ENCODE data around the gene DAPK3. TPM values are rescaled to one million over a fixed set of nuclear protein-coding genes. Genes with fewer than 3 reads are reported as not detected.
A peak's percentile ranks its signal among the peaks of the same experiment; 100 is the strongest.

The DAPK3 gene
- polyA plus RNA-seq, 1 donor from 2014 or later, result 100 TPM

DNA sequence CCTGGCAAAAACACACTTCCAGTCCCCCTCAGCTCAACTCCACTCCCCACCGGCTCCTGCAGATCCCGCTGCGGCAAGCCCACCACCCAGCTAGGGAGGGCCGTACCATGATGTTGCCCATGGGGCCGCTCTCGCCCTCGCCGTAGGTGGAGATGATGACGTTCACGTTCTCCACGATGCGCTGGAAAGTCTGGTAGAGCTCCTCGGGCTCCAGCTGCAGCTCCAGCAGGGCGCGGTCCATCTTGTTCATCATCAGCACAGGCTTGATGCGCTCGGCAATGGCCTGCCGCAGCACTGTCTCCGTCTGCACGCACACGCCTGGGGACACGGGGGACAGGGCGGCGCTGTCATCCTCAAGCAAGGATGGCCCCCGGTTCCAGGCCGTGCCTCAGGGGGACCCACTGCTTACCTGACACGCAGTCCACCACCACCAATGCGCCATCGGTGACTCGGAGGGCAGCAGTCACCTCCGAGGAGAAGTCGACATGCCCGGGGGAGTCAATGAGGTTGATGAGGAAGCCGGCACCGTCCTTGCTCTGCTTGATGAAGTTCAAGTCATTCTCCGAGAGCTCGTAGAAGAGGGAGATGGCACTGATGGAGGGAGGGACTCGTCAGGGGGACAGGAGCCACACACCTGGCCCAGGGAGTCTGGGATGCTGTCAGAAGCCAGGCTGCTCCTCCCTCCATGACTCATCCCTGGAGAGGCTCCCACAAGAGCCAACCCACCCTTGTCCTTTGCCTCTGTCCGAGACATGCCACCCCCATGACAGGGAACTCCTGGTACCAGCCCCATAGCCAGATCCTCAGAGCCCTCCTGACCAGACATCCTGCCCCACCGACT, 12.0 kb upstream of the DAPK3 start:
- no peak for TF ChIP-seq EZH2 (IDR thresholded peaks at IDR 0.05; ENCODE audit: borderline replicate concordance, insufficient read depth, low read length, poor library complexity, severe bottlenecking)
- TF ChIP-seq REST (IDR thresholded peaks at IDR 0.05; ENCODE audit: borderline replicate concordance), result no peak
- no peak for TF ChIP-seq POLR2AphosphoS5 (IDR thresholded peaks at IDR 0.05)
- no peak for TF ChIP-seq TAF1 (IDR thresholded peaks at IDR 0.05; ENCODE audit: low read depth)
- no peak for TF ChIP-seq SMC3 (conservative IDR thresholded peaks at IDR 0.05; ENCODE audit: poor library complexity)
- TF ChIP-seq, protein P1, sequence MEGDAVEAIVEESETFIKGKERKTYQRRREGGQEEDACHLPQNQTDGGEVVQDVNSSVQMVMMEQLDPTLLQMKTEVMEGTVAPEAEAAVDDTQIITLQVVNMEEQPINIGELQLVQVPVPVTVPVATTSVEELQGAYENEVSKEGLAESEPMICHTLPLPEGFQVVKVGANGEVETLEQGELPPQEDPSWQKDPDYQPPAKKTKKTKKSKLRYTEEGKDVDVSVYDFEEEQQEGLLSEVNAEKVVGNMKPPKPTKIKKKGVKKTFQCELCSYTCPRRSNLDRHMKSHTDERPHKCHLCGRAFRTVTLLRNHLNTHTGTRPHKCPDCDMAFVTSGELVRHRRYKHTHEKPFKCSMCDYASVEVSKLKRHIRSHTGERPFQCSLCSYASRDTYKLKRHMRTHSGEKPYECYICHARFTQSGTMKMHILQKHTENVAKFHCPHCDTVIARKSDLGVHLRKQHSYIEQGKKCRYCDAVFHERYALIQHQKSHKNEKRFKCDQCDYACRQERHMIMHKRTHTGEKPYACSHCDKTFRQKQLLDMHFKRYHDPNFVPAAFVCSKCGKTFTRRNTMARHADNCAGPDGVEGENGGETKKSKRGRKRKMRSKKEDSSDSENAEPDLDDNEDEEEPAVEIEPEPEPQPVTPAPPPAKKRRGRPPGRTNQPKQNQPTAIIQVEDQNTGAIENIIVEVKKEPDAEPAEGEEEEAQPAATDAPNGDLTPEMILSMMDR (IDR thresholded peaks at IDR 0.05; ENCODE audit: poor library complexity, severe bottlenecking), result no peak
- no peak for TF ChIP-seq RAD21 (conservative IDR thresholded peaks at IDR 0.05)
- TF ChIP-seq EP300 (conservative IDR thresholded peaks at IDR 0.05; ENCODE audit: poor library complexity, severe bottlenecking), result no peak
- TF ChIP-seq MXI1 (conservative IDR thresholded peaks at IDR 0.05; ENCODE audit: poor library complexity, severe bottlenecking), result no peak
- peaks cover 3% of the 10 kb centered on the region for H3F3A ChIP-seq (ENCODE audit: insufficient read depth, low read length, poor library complexity, severe bottlenecking)
- peak overlapping the region; percentile 92 for H3K9ac ChIP-seq (ENCODE audit: low read length)
- no peak overlapping the region for H2AFZ ChIP-seq (ENCODE audit: low read depth, low read length)
- H4K20me1 ChIP-seq (ENCODE audit: insufficient read depth), result peaks cover 53% of the 10 kb centered on the region
- H3K4me3 ChIP-seq (ENCODE audit: low read length), result peak overlapping the region; percentile 97
- no peaks in the 10 kb centered on the region for H3K9me2 ChIP-seq (ENCODE audit: insufficient read depth, low read length)
- no peaks in the 10 kb centered on the region for H3K27me3 ChIP-seq (ENCODE audit: insufficient read depth, low read depth, low read length)
- H3K4me2 ChIP-seq (ENCODE audit: low read length), result no peak overlapping the region
- no peaks in the 10 kb centered on the region for H3K36me3 ChIP-seq (ENCODE audit: insufficient read depth, low read length)
- H3K79me2 ChIP-seq (replicated peaks; ENCODE audit: insufficient read depth, low read length), result peaks cover 23% of the 10 kb centered on the region
- H3K27ac ChIP-seq (ENCODE audit: low read length), result no peak overlapping the region
- no peaks in the 10 kb centered on the region for H3K9me3 ChIP-seq (ENCODE audit: low read length)

- Histone ChIP-seq H3K9me3 (ENCODE audit: low read length) (no peaks in the 10 kb centered on the region), H3K36me3 (ENCODE audit: insufficient read depth, low read length) (no peaks in the 10 kb centered on the region), H3K4me2 (ENCODE audit: low read length) (no peak overlapping the region), H4K20me1 (ENCODE audit: insufficient read depth) (peaks cover 53% of the 10 kb centered on the region), H3K27ac (ENCODE audit: low read length) (no peak overlapping the region), H3K9me2 (ENCODE audit: insufficient read depth, low read length) (no peaks in the 10 kb centered on the region), H3K9ac (ENCODE audit: low read length) (no peak overlapping the region), H2AFZ (ENCODE audit: low read depth, low read length) (no peak overlapping the region), H3K4me3 (ENCODE audit: low read length) (no peak overlapping the region), H3K27me3 (ENCODE audit: insufficient read depth, low read depth, low read length) (no peaks in the 10 kb centered on the region), H3F3A (ENCODE audit: insufficient read depth, low read length, poor library complexity, severe bottlenecking) (peaks cover 3% of the 10 kb centered on the region), H3K79me2 (replicated peaks; ENCODE audit: insufficient read depth, low read length) (peaks cover 23% of the 10 kb centered on the region)
- TF ChIP-seq REST (IDR thresholded peaks at IDR 0.05; ENCODE audit: borderline replicate concordance), result no peak
- no peak for TF ChIP-seq TAF1 (IDR thresholded peaks at IDR 0.05; ENCODE audit: low read depth)
- TF ChIP-seq EP300 (conservative IDR thresholded peaks at IDR 0.05; ENCODE audit: poor library complexity, severe bottlenecking), result no peak
- TF ChIP-seq, protein P1 (IDR thresholded peaks at IDR 0.05; ENCODE audit: poor library complexity, severe bottlenecking), result no peak
- no peak for TF ChIP-seq POLR2AphosphoS5 (IDR thresholded peaks at IDR 0.05)
- no peak for TF ChIP-seq SMC3 (conservative IDR thresholded peaks at IDR 0.05; ENCODE audit: poor library complexity)
- no peak for TF ChIP-seq EZH2 (IDR thresholded peaks at IDR 0.05; ENCODE audit: borderline replicate concordance, insufficient read depth, low read length, poor library complexity, severe bottlenecking)
- no peak for TF ChIP-seq RAD21 (conservative IDR thresholded peaks at IDR 0.05)
- TF ChIP-seq MXI1 (conservative IDR thresholded peaks at IDR 0.05; ENCODE audit: poor library complexity, severe bottlenecking), result no peak
Observed at GRCh38 chr19:3981736-3982681, 11.1 kb upstream of the DAPK3 start.
